GM12878 (cell line): ENCODE results near the gene IQGAP2. TPM values are rescaled to one million over a fixed set of nuclear protein-coding genes. Genes with fewer than 3 reads are reported as not detected.

ENCODE experiments used
- CREB1 ChIP-seq: IDR thresholded peaks from 2 replicates; pipeline ENCODE4 v1.6.1; 2012; ENCODE audit warnings: low read depth, mild to moderate bottlenecking, inconsistent platforms
- E2F4 ChIP-seq: IDR thresholded peaks from 2 replicates; pipeline ENCODE4 v1.6.1; 2012; ENCODE audit warnings: low read depth, low read length, improper control_type of control experiment
- FOXK2 ChIP-seq: fragments of 450-650 bp; IDR thresholded peaks from 2 replicates; pipeline ENCODE4 v1.6.1; 2017; ENCODE audit warnings: mild to moderate bottlenecking, moderate library complexity
- HDGF ChIP-seq: fragments of 450-650 bp; IDR thresholded peaks from 2 replicates; pipeline ENCODE4 v1.6.1; 2016; ENCODE audit warnings: antibody characterized with exemption
- MLLT1 ChIP-seq: fragments of 450-650 bp; IDR thresholded peaks from 2 replicates; pipeline ENCODE4 v1.6.1; 2016; ENCODE audit warnings: mild to moderate bottlenecking
- NR2F1 ChIP-seq: fragments of 450-650 bp; conservative IDR thresholded peaks from 2 replicates; pipeline ENCODE4 v1.6.1; 2017; ENCODE audit warnings: mild to moderate bottlenecking
- NRF1 ChIP-seq: conservative IDR thresholded peaks from 2 replicates; pipeline ENCODE4 v1.6.1; 2011; ENCODE audit warnings: mild to moderate bottlenecking, low read depth, low read length, improper control_type of control experiment
- SMC3 ChIP-seq: IDR thresholded peaks from 2 replicates; pipeline ENCODE4 v1.6.1; 2011; ENCODE audit warnings: low read length, improper control_type of control experiment, borderline replicate concordance
- SUPT20H ChIP-seq: IDR thresholded peaks from 2 replicates; pipeline ENCODE4 v1.6.1; 2011; ENCODE audit warnings: low read depth, mild to moderate bottlenecking, low read length, moderate library complexity, borderline replicate concordance; ENCODE audit not compliant: control insufficient read depth
- TAF1 ChIP-seq: IDR thresholded peaks from 2 replicates; pipeline ENCODE4 v1.6.1; 2011; ENCODE audit warnings: mild to moderate bottlenecking, low read depth, low read length, borderline replicate concordance
- TBL1XR1 ChIP-seq: IDR thresholded peaks from 2 replicates; pipeline ENCODE4 v1.6.1; 2012; ENCODE audit warnings: low read depth, low read length, improper control_type of control experiment
- YY1 ChIP-seq: IDR thresholded peaks from 2 replicates; pipeline ENCODE4 v1.6.1; 2011; ENCODE audit warnings: low read depth, mild to moderate bottlenecking, low read length
- ZBED1 ChIP-seq: IDR thresholded peaks from 2 replicates; pipeline ENCODE4 v1.6.1; 2016; ENCODE audit warnings: borderline replicate concordance
- polyA plus RNA-seq, 11 experiments: library from polyadenylated mRNA; depleted of rRNA in 4 of 11; unstranded in 6 of 11; stranded (reverse) in 5 of 11; fragments of >200 nt; fragmentation: Nextera tagmentation in 4 of 11; fragmentation: Illumina TruSeq in 1 of 11; extraction: Ambion mirVana in 4 of 11; extraction: Trizol in 1 of 11; gene quantifications; 1 replicate in 1 of 11; 2 replicates in 10 of 11; pipeline versions ENCODE4 v1.2.1 to v1.2.3, GENCODE V29; 2011 to 2016; ENCODE audit warnings: inconsistent platforms in 2 of 11, missing spikeins in 2 of 11, low read depth in 1 of 11
- total RNA-seq, 4 experiments: library from RNA; depleted of rRNA in 3 of 4; stranded (reverse); fragments of >200 nt in 3 of 4; fragmentation: Illumina TruSeq in 1 of 4; extraction: Trizol in 1 of 4; gene quantifications; 2 replicates each; pipeline versions ENCODE4 v1.2.1 to v1.2.3, GENCODE V29; 2013 to 2021

Gene IQGAP2
- total and polyA plus RNA-seq, 10 of the 15 experiments (the other 5 are each of a cell fraction or from before 2014, with no cell fraction given) = 14.5 to 41.4 (median 21.8) TPM

DNA sequence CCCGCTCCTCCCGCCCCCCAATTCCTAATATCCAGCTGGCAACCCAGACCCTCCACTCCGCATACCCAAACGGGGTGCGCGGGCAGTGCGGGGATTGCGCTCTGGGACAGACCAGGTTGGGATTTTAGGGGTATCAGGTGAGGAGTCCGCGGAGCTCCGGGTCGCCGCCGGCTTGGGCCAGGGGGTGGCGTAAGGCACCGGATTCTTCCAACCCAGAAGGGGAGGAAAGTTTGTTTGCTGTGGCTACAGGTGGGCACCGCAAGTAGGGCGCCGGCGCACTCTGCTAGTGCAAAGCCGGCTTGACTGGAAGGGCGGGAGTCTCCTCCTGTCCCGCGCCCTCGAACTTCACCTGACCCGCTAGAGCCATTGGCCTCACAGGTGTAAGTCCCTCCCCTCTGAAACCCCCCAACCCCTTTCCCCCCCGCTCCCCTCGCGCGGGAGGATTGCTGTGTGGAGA lies 709 bp downstream of the IQGAP2 start (continued):
- TF ChIP-seq SUPT20H = no peak
- no peak for TF ChIP-seq CREB1
- TF ChIP-seq NR2F1 = no peak
- TF ChIP-seq FOXK2 = no peak
- no peak for TF ChIP-seq ZBED1
- no peak; the same call in 1 of the 2 replicates for TF ChIP-seq E2F4
- TF ChIP-seq SMC3 = peak; percentile 31; the same call in 1 of the 2 replicates
- no peak for TF ChIP-seq TBL1XR1
- 0 out of 2 replicates have a peak, but pooled peaks have one; percentile 10 for TF ChIP-seq NRF1
- TF ChIP-seq TAF1 = 0 out of 2 replicates have a peak, but pooled peaks have one; percentile 28
- 0 out of 2 replicates have a peak, but pooled peaks have one; percentile 18 for TF ChIP-seq YY1
- no peak for TF ChIP-seq HDGF
- TF ChIP-seq MLLT1 = no peak
